Astrocyte of the spinal cord (primary cell): ENCODE results near the gene ZNF593OS.

Source experiments
- DNase-seq: peaks from one replicate; pipeline ENCODE4 v3.0.0; 2011; ENCODE audit warnings: low read depth, low spot score
- H3K4me3 ChIP-seq: 2 replicates; pipeline ENCODE4 v1.5.1; 2011; ENCODE audit warnings: low read depth, mild to moderate bottlenecking, low read length, moderate library complexity
- CTCF ChIP-seq: IDR thresholded peaks from 2 replicates; pipeline ENCODE4 v1.5.1; 2012; ENCODE audit warnings: low read depth, mild to moderate bottlenecking, low read length, inconsistent platforms
- in situ Hi-C: cut with HindIII; loops from 2 replicates; pipeline ENCODE4 v1.10.0; 2017; ENCODE audit warnings: low sequenced_read_pairs

ZNF593OS gene

GRCh38 chr1:26171084-26172072, at the start of gene ZNF593OS:
TSS of gene ZNF593OS (minus strand) at chr1:26171832. CDS start at chr1:26171661, 171 bp downstream.
- TF ChIP-seq CTCF, result no peak
- in situ Hi-C loops, result no loop called here
- no peak for DNase-seq
- peak within 1 kb of the TSS; percentile 71 for H3K4me3 ChIP-seq

GRCh38 chr1:26221094-26221493, 49.5 kb upstream of the ZNF593OS start:
- no peak overlapping the region for H3K4me3 ChIP-seq
- no peak for TF ChIP-seq CTCF
- no peak for DNase-seq
- in situ Hi-C loops, result no loop called here

- no peak for TF ChIP-seq CTCF
- H3K4me3 ChIP-seq, result no peak overlapping the region
- DNase-seq, result no peak
- in situ Hi-C loops, result no loop called here
Observed at GRCh38 chr1:26220199-26220912, 48.7 kb upstream of the ZNF593OS start.

GRCh38 chr1:26218906-26219494, 47.4 kb upstream of the ZNF593OS start:
- in situ Hi-C loops, result no loop called here
- no peak for DNase-seq
- no peak for TF ChIP-seq CTCF
- no peak overlapping the region for H3K4me3 ChIP-seq

DNA sequence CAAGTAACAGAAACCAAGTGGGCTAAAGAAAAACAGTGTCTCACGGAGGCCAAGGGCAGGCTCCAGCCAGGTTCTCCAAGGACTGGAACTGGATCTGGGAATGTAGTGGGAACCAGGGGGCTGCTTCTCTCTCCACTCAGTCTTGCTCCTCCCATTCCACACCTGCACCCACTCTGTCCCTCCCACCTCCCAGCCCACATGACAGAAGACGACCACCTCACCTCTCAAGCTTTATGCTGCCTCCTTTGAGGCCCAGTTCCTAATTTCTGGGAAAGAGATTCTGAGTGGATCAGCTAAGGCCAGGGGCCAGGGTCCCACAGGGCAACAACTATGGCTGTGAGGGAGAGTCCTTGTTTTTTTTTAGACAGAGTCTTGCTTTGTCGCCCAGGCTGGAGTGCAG, 43.6 kb upstream of the ZNF593OS start:
- no peak for DNase-seq
- in situ Hi-C loops, result no loop called here
- TF ChIP-seq CTCF, result no peak
- no peak overlapping the region for H3K4me3 ChIP-seq

GRCh38 chr1:26213335-26213905, 41.8 kb upstream of the ZNF593OS start:
- H3K4me3 ChIP-seq, result no peak overlapping the region
- no peak for DNase-seq
- in situ Hi-C loops, result no loop called here
- no peak for TF ChIP-seq CTCF
